ENCODE data around the gene BEST1. TPM values are rescaled to one million over a fixed set of nuclear protein-coding genes. Genes with fewer than 3 reads are reported as not detected.

BEST1 gene
- total RNA-seq, 1 experiment from 2014 or later, result 2.3 TPM

GRCh38 chr11:61972112-61972671, 22.0 kb downstream of the BEST1 start:
- ATAC-seq (no peak), DNase-seq (ENCODE audit: low read depth, low spot score) (no peak)
- TF ChIP-seq CBX3 (IDR thresholded peaks at IDR 0.05; ENCODE audit: low read depth) (no peak), EGR1 (IDR thresholded peaks at IDR 0.05; ENCODE audit: low read depth) (no peak), EZH2 (IDR thresholded peaks at IDR 0.05) (no peak), CEBPB (IDR thresholded peaks at IDR 0.05; ENCODE audit: low read depth) (no peak), ZNF274 (IDR thresholded peaks at IDR 0.05; ENCODE audit: low read depth, low read length) (no peak), EZH2phosphoT487 (IDR thresholded peaks at IDR 0.05; ENCODE audit: borderline replicate concordance) (no peak)
- no TSS peak for BruUV-seq (replicated peaks)
- no peaks in the 10 kb centered on the region for H4K20me1 ChIP-seq (ENCODE audit: insufficient read depth)
- ChIA-PET CTCF (interaction anchor here (1.4 to 2.8 kb wide), 3 partner anchors 24 to 110 kb away, joined by 4 to 8 read pairs (median 7); no protein-coding TSS in a partner anchor), POLR2A (interaction anchor here (0.8 to 7.0 kb wide), 11 partner anchors 10 to 157 kb away, joined by 3 to 86 read pairs (median 4); no protein-coding TSS in a partner anchor), RAD21 (ENCODE audit: low non-redundant PET in 1 of 2, low total read pairs in 2 of 2, uncharacterized antibody in 2 of 2, unreplicated experiment in 2 of 2) (no interaction called here)
- no peaks in the 10 kb centered on the region for H3K36me3 ChIP-seq (ENCODE audit: control insufficient read depth in 1 of 2, insufficient read depth in 2 of 2, low read length in 2 of 2)
- peak overlapping the region; percentile 69 for H3K4me2 ChIP-seq (ENCODE audit: low read length)
- peak overlapping the region; percentile 85 for H3K27ac ChIP-seq (ENCODE audit: low read depth, low read length)
- H3K27me3 ChIP-seq (ENCODE audit: insufficient read depth, low read length), result no peaks in the 10 kb centered on the region
- peaks cover 17% of the 10 kb centered on the region; the same call in 1 of the 2 replicates for H3K79me2 ChIP-seq (ENCODE audit: insufficient read depth, low read length)
- H3K9me2 ChIP-seq (ENCODE audit: insufficient read depth), result no peaks in the 10 kb centered on the region
- H2AFZ ChIP-seq (ENCODE audit: low read depth, low read length, poor library complexity, severe bottlenecking), result no peak overlapping the region
- peak overlapping the region; percentile 51 for H3K9ac ChIP-seq (ENCODE audit: low read length)
- intact Hi-C loops (cut with micrococcal nuclease), result no loop called here
- H3K4me1 ChIP-seq (ENCODE audit: control insufficient read depth in 1 of 2, insufficient read depth in 2 of 2, low read length in 2 of 2), result peaks cover 54 to 60% of the 10 kb centered on the region in 2 experiments
- H3K9me3 ChIP-seq (ENCODE audit: control insufficient read depth in 1 of 2, insufficient read depth in 1 of 2, low read depth in 1 of 2, low read length in 2 of 2), result no peaks in the 10 kb centered on the region
- H3K4me3 ChIP-seq (replicated peaks in 1 of 2; ENCODE audit: low read depth in 1 of 2, low read length in 2 of 2), result peak overlapping the region in 1 of 2 experiments; percentile 11; a peak in 1 of 4 replicates

DNA sequence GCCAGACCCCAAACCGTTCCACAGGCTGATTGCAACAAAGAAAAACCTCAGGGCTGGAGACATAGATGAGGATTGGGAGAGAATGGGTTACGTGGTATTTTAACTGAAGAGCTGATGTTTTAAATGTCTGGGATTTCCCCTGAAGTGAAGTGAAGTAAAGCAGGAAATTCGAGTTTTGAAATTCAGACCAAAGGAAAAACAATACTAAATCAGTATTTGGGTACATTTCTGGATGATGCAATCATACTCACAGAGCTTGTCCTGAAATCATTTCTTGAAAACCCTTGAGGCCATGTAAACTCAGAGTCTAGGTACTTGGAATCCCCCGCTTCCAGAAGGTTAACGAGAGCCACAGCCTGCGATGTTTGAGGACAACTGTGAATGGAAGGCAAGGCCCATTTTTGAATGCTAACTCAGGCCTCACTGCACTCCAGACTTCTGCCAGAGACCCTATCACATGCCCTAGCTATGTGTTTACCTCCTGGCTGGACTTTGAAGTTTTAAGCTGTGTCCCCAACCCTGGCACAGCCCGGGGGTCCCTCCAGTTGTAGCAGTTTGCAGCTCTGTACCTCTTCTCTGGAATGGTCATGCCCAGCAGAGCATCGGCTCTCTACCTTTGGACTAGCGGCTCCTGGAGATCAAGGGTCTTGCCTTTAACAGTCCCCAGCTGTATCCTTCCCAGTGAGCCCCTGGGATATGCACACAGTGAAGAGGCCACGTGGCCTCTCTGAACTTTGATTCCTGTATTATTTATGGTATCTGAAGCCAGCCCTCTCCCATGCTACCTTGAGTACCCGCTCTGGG, 22.7 kb downstream of the BEST1 start:
- peaks cover 54 to 60% of the 10 kb centered on the region in 2 experiments for H3K4me1 ChIP-seq (ENCODE audit: control insufficient read depth in 1 of 2, insufficient read depth in 2 of 2, low read length in 2 of 2)
- no peak overlapping the region for H2AFZ ChIP-seq (ENCODE audit: low read depth, low read length, poor library complexity, severe bottlenecking)
- RAD21 ChIA-PET (ENCODE audit: low non-redundant PET in 1 of 2, low total read pairs in 2 of 2, uncharacterized antibody in 2 of 2, unreplicated experiment in 2 of 2), result no interaction called here
- H3K4me3 ChIP-seq (replicated peaks in 1 of 2; ENCODE audit: low read depth in 1 of 2, low read length in 2 of 2), result no peak overlapping the region
- intact Hi-C loops (cut with micrococcal nuclease), result no loop called here
- H3K4me2 ChIP-seq (ENCODE audit: low read length), result peak overlapping the region; percentile 69
- ATAC-seq (no peak), DNase-seq (ENCODE audit: low read depth, low spot score) (no peak)
- H3K27ac ChIP-seq (ENCODE audit: low read depth, low read length), result peak overlapping the region; percentile 85
- H3K9me3 ChIP-seq (ENCODE audit: control insufficient read depth in 1 of 2, insufficient read depth in 1 of 2, low read depth in 1 of 2, low read length in 2 of 2), result no peaks in the 10 kb centered on the region
- H3K36me3 ChIP-seq (ENCODE audit: control insufficient read depth in 1 of 2, insufficient read depth in 2 of 2, low read length in 2 of 2), result no peaks in the 10 kb centered on the region
- no TSS peak for BruUV-seq (replicated peaks)
- H3K9ac ChIP-seq (ENCODE audit: low read length), result peak overlapping the region; percentile 51
- H3K79me2 ChIP-seq (ENCODE audit: insufficient read depth, low read length), result peaks cover 12% of the 10 kb centered on the region; the same call in 1 of the 2 replicates
- POLR2A ChIA-PET, result interaction anchor here (0.8 to 2.9 kb wide), 7 partner anchors 10 to 158 kb away, joined by 3 to 24 read pairs (median 5); no protein-coding TSS in a partner anchor
- H3K27me3 ChIP-seq (ENCODE audit: insufficient read depth, low read length), result no peaks in the 10 kb centered on the region
- no peaks in the 10 kb centered on the region for H4K20me1 ChIP-seq (ENCODE audit: insufficient read depth)
- H3K9me2 ChIP-seq (ENCODE audit: insufficient read depth), result no peaks in the 10 kb centered on the region
- CTCF ChIA-PET, result interaction anchor here (2.8 kb wide), 1 partner anchor 75 kb away, joined by 8 read pairs; no protein-coding TSS in a partner anchor
- TF ChIP-seq REST (IDR thresholded peaks at IDR 0.05; ENCODE audit: low read depth) (no peak), FOSL1 (IDR thresholded peaks at IDR 0.05; ENCODE audit: low read depth) (no peak), RAD21 (IDR thresholded peaks at IDR 0.05; ENCODE audit: low read depth) (no peak), ELF1 (IDR thresholded peaks at IDR 0.05; ENCODE audit: borderline replicate concordance, low read depth) (no peak), ZFX (IDR thresholded peaks at IDR 0.05) (no peak), CBX3 (IDR thresholded peaks at IDR 0.05; ENCODE audit: low read depth) (no peak), EZH2phosphoT487 (IDR thresholded peaks at IDR 0.05; ENCODE audit: borderline replicate concordance) (no peak), CEBPB (IDR thresholded peaks at IDR 0.05; ENCODE audit: low read depth) (no peak), JUND (IDR thresholded peaks at IDR 0.05) (no peak)
- TF ChIP-seq, protein P1, sequence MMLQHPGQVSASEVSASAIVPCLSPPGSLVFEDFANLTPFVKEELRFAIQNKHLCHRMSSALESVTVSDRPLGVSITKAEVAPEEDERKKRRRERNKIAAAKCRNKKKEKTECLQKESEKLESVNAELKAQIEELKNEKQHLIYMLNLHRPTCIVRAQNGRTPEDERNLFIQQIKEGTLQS (IDR thresholded peaks at IDR 0.05), result no peak

Data from HCT116 (cell line).